GM19452 (cell line): ENCODE measurements around the gene DRC7.
"Not testable (repeated sequence)": the region's sequence is repeated elsewhere in the genome, so short reads cannot be mapped to it uniquely, and the experiment has no call there.

Source experiments
- ATAC-seq: cut with Tn5 transposase; IDR thresholded peaks from one replicate; pipeline ENCODE4 v1.9.1; 2021; ENCODE audit not compliant: unreplicated experiment

The DRC7 gene

DNA sequence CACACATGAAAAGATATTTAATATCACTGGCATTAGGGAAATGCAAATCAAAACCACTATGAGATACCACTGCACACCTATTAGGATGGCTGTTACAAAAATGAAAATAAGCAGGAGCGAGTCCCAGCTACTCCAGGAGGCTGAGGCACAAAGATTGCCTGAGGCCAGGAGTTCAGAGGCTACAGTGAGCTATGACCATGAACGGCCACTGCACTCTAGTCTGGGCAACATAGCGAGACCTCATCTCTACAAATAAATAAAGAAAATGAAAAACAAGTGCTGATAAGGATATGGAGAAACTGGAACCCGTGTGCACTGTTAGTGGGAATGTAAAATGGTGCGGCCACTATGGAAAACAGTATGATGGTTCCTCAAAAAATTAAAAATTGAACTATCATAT lies 84.1 kb downstream of the DRC7 start:
- no peak for ATAC-seq

- ATAC-seq = not testable (repeated sequence)
Observed at GRCh38 chr16:57779836-57780235, 85.2 kb downstream of the DRC7 start.

GRCh38 chr16:57781349-57781740 lies 86.7 kb downstream of the DRC7 start:
- no peak for ATAC-seq
